HEK293 (cell line): Measurements from ENCODE around the gene MTURN.

ENCODE experiments used
- CTCF ChIP-seq: fragments of 450-650 bp; formaldehyde crosslinking; IDR thresholded peaks from 2 replicates; pipeline ENCODE4 v1.5.1; 2016; ENCODE audit warnings: missing biosample characterization, missing genetic modification characterization
- GLI2 ChIP-seq: fragments of 450-650 bp; formaldehyde crosslinking; IDR thresholded peaks from 2 replicates; pipeline ENCODE4; 2017; ENCODE audit warnings: missing biosample characterization, missing genetic modification characterization, low read depth, borderline replicate concordance
- PRDM1 ChIP-seq: fragments of 450-650 bp; formaldehyde crosslinking; IDR thresholded peaks from 2 replicates; pipeline ENCODE4; 2016; ENCODE audit warnings: missing biosample characterization, missing genetic modification characterization
- ZNF416 ChIP-seq: fragments of 450-650 bp; formaldehyde crosslinking; IDR thresholded peaks from 2 replicates; pipeline ENCODE4 v1.5.1; 2016; ENCODE audit warnings: missing biosample characterization, missing genetic modification characterization
- ZNF701 ChIP-seq: fragments of 450-650 bp; formaldehyde crosslinking; IDR thresholded peaks from 2 replicates; pipeline ENCODE4 v1.5.1; 2016; ENCODE audit warnings: missing biosample characterization, missing genetic modification characterization
- TF ChIP-seq, protein P1 (sequence below): fragments of 450-650 bp; formaldehyde crosslinking; IDR thresholded peaks from 2 replicates; pipeline ENCODE4 v1.5.1; 2016; ENCODE audit warnings: missing biosample characterization, missing genetic modification characterization, low read depth
- TF ChIP-seq, protein P2 (sequence below): fragments of 450-650 bp; formaldehyde crosslinking; IDR thresholded peaks from 2 replicates; pipeline ENCODE4 v1.5.1; 2016; ENCODE audit warnings: missing biosample characterization, missing genetic modification characterization

GRCh38 chr7:30180718-30181117, 45.9 kb downstream of the MTURN start:
- TF ChIP-seq CTCF (tag by site-specific recombination) (no peak), ZNF416 (no peak), PRDM1 (tag by site-specific recombination) (no peak), ZNF701 (tag by site-specific recombination) (no peak), GLI2 (no peak)
- TF ChIP-seq, protein P1, sequence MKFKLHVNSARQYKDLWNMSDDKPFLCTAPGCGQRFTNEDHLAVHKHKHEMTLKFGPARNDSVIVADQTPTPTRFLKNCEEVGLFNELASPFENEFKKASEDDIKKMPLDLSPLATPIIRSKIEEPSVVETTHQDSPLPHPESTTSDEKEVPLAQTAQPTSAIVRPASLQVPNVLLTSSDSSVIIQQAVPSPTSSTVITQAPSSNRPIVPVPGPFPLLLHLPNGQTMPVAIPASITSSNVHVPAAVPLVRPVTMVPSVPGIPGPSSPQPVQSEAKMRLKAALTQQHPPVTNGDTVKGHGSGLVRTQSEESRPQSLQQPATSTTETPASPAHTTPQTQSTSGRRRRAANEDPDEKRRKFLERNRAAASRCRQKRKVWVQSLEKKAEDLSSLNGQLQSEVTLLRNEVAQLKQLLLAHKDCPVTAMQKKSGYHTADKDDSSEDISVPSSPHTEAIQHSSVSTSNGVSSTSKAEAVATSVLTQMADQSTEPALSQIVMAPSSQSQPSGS (tag by site-specific recombination) = no peak
- TF ChIP-seq, protein P2, sequence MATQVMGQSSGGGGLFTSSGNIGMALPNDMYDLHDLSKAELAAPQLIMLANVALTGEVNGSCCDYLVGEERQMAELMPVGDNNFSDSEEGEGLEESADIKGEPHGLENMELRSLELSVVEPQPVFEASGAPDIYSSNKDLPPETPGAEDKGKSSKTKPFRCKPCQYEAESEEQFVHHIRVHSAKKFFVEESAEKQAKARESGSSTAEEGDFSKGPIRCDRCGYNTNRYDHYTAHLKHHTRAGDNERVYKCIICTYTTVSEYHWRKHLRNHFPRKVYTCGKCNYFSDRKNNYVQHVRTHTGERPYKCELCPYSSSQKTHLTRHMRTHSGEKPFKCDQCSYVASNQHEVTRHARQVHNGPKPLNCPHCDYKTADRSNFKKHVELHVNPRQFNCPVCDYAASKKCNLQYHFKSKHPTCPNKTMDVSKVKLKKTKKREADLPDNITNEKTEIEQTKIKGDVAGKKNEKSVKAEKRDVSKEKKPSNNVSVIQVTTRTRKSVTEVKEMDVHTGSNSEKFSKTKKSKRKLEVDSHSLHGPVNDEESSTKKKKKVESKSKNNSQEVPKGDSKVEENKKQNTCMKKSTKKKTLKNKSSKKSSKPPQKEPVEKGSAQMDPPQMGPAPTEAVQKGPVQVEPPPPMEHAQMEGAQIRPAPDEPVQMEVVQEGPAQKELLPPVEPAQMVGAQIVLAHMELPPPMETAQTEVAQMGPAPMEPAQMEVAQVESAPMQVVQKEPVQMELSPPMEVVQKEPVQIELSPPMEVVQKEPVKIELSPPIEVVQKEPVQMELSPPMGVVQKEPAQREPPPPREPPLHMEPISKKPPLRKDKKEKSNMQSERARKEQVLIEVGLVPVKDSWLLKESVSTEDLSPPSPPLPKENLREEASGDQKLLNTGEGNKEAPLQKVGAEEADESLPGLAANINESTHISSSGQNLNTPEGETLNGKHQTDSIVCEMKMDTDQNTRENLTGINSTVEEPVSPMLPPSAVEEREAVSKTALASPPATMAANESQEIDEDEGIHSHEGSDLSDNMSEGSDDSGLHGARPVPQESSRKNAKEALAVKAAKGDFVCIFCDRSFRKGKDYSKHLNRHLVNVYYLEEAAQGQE (tag by site-specific recombination) = no peak
